Loucy (cell line): ENCODE results near the gene SHISA5.
A peak's percentile ranks its signal among the peaks of the same experiment; 100 is the strongest.

Experiments used
- H2AFZ ChIP-seq: fragments of 200-600 bp; sonication (generic); 2 replicates; pipeline ENCODE4 v1.6.0; 2016; ENCODE audit warnings: antibody characterized with exemption, mild to moderate bottlenecking, low read length, moderate library complexity
- H3F3A ChIP-seq: fragments of 200-600 bp; 2 replicates; pipeline ENCODE4 v1.6.0; 2016; ENCODE audit warnings: antibody characterized with exemption, low read depth, mild to moderate bottlenecking
- H3K27me3 ChIP-seq: fragments of 200-600 bp; sonication (generic); 2 replicates; pipeline ENCODE4 v1.6.1; 2014; ENCODE audit warnings: low read length, mild to moderate bottlenecking; ENCODE audit not compliant: insufficient read depth, poor library complexity, severe bottlenecking
- H3K36me3 ChIP-seq: fragments of 200-600 bp; sonication (generic); 2 replicates; pipeline ENCODE4 v1.6.1; 2016; ENCODE audit warnings: low read length; ENCODE audit not compliant: insufficient read depth
- H3K4me1 ChIP-seq: fragments of 200-600 bp; sonication (generic); 2 replicates; pipeline ENCODE4 v1.5.1; 2014; ENCODE audit warnings: low read length, mild to moderate bottlenecking; ENCODE audit not compliant: insufficient read depth, poor library complexity, severe bottlenecking
- H3K4me2 ChIP-seq: fragments of 200-600 bp; sonication (generic); 2 replicates; pipeline ENCODE4 v1.6.0; 2014; ENCODE audit warnings: antibody characterized with exemption, low read length, low read depth, mild to moderate bottlenecking; ENCODE audit not compliant: poor library complexity, severe bottlenecking
- H3K4me3 ChIP-seq: fragments of 200-600 bp; sonication (generic); 2 replicates; pipeline ENCODE4 v1.5.1; 2014; ENCODE audit warnings: low read length, mild to moderate bottlenecking, mixed read lengths; ENCODE audit not compliant: poor library complexity, severe bottlenecking
- H3K79me2 ChIP-seq: fragments of 200-600 bp; sonication (generic); 2 replicates; pipeline ENCODE4 v1.6.1; 2014; ENCODE audit warnings: low read length; ENCODE audit not compliant: insufficient read depth
- H3K9ac ChIP-seq: fragments of 200-600 bp; sonication (generic); 2 replicates; pipeline ENCODE4 v1.6.0; 2014; ENCODE audit warnings: mild to moderate bottlenecking, low read depth, low read length, moderate library complexity; ENCODE audit not compliant: poor library complexity, severe bottlenecking
- H3K9me2 ChIP-seq: fragments of 200-600 bp; sonication (generic); replicated peaks from 2 replicates; pipeline ENCODE4 v1.6.1; 2016; ENCODE audit warnings: low read depth, low read length, mixed read lengths
- H3K9me3 ChIP-seq: fragments of 200-600 bp; sonication (generic); 2 replicates; pipeline ENCODE4 v1.6.1; 2014; ENCODE audit warnings: mild to moderate bottlenecking, antibody characterized with exemption, low read length, low read depth; ENCODE audit not compliant: insufficient read depth
- H4K20me1 ChIP-seq: fragments of 200-600 bp; sonication (generic); 2 replicates; pipeline ENCODE4 v1.6.0; 2014; ENCODE audit warnings: antibody characterized with exemption, low read length, mild to moderate bottlenecking; ENCODE audit not compliant: insufficient read depth, poor library complexity, severe bottlenecking
- CTCF ChIP-seq: fragments of 200-600 bp; sonication (generic); conservative IDR thresholded peaks from 2 replicates; pipeline ENCODE4 v1.5.1; 2014; ENCODE audit warnings: mild to moderate bottlenecking, antibody characterized with exemption, low read length
- EZH2phosphoT487 ChIP-seq: fragments of 200-600 bp; IDR thresholded peaks from 2 replicates; pipeline ENCODE4 v1.6.1; 2018; ENCODE audit warnings: antibody characterized with exemption, mild to moderate bottlenecking, moderate library complexity, borderline replicate concordance

The SHISA5 gene

GRCh38 chr3:48429317-48429959 lies 74.5 kb downstream of the SHISA5 start:
- Histone ChIP-seq H3K4me1 (peaks cover 46% of the 10 kb centered on the region), H3K4me3 (peak overlapping the region; percentile 78), H3K9ac (peak overlapping the region; percentile 82), H3K4me2 (peak overlapping the region; percentile 96), H3K36me3 (no peaks in the 10 kb centered on the region), H2AFZ (peak overlapping the region; percentile 62), H3K9me3 (no peaks in the 10 kb centered on the region), H3F3A (no peaks in the 10 kb centered on the region), H3K27me3 (no peaks in the 10 kb centered on the region), H4K20me1 (peaks cover 18% of the 10 kb centered on the region), H3K9me2 (no peaks in the 10 kb centered on the region), H3K79me2 (peaks cover 54% of the 10 kb centered on the region)
- no peak for TF ChIP-seq EZH2phosphoT487
- TF ChIP-seq CTCF: no peak

GRCh38 chr3:48428572-48429316 lies 75.2 kb downstream of the SHISA5 start:
- H3F3A ChIP-seq: no peaks in the 10 kb centered on the region
- peaks cover 20% of the 10 kb centered on the region for H4K20me1 ChIP-seq
- peak overlapping the region; percentile 96 for H3K4me2 ChIP-seq
- no peaks in the 10 kb centered on the region for H3K9me3 ChIP-seq
- peak overlapping the region; percentile 82 for H3K9ac ChIP-seq
- no peak for TF ChIP-seq CTCF
- TF ChIP-seq EZH2phosphoT487: no peak
- peak overlapping the region; percentile 78 for H3K4me3 ChIP-seq
- no peaks in the 10 kb centered on the region for H3K27me3 ChIP-seq
- H3K4me1 ChIP-seq: peaks cover 46% of the 10 kb centered on the region
- H3K79me2 ChIP-seq: peaks cover 59% of the 10 kb centered on the region
- no peaks in the 10 kb centered on the region for H3K9me2 ChIP-seq
- no peaks in the 10 kb centered on the region for H3K36me3 ChIP-seq
- peak overlapping the region; percentile 62 for H2AFZ ChIP-seq

- Histone ChIP-seq H3K9me3 (no peaks in the 10 kb centered on the region), H2AFZ (no peak overlapping the region), H3K4me2 (peak overlapping the region; percentile 96), H3K9ac (peak overlapping the region; percentile 82), H3K4me1 (peaks cover 46% of the 10 kb centered on the region), H3K36me3 (no peaks in the 10 kb centered on the region; the same call in 1 of the 2 replicates), H4K20me1 (peaks cover 22% of the 10 kb centered on the region), H3K9me2 (no peaks in the 10 kb centered on the region), H3K79me2 (peaks cover 65% of the 10 kb centered on the region), H3K4me3 (peak overlapping the region; percentile 78), H3K27me3 (no peaks in the 10 kb centered on the region), H3F3A (no peaks in the 10 kb centered on the region)
- TF ChIP-seq EZH2phosphoT487 (no peak), CTCF (no peak)
Measured at GRCh38 chr3:48428088-48428571, 75.8 kb downstream of the SHISA5 start.
